Chondrocyte (in vitro differentiated cells): Measurements from ENCODE around the gene PC. TPM values are rescaled to one million over a fixed set of nuclear protein-coding genes. Genes with fewer than 3 reads are reported as not detected.

Experiments
- DNase-seq: peaks from one replicate; pipeline ENCODE4 v3.0.0; 2021; ENCODE audit warnings: mixed read lengths, low spot score
- H3K27ac Mint-ChIP-seq: one replicate; pipeline ENCODE4 v1.8.0; 2021; ENCODE audit warnings: mild to moderate bottlenecking, moderate library complexity, mixed read lengths; ENCODE audit not compliant: unreplicated experiment
- H3K27me3 Mint-ChIP-seq: 2 replicates; pipeline ENCODE4 v1.8.0; 2021; ENCODE audit warnings: low read depth, mixed read lengths
- H3K36me3 Mint-ChIP-seq: 2 replicates; pipeline ENCODE4 v1.8.0; 2021; ENCODE audit warnings: low read depth, mixed read lengths
- H3K4me1 Mint-ChIP-seq: 2 replicates; pipeline ENCODE4 v1.8.0; 2021; ENCODE audit warnings: low read depth, mild to moderate bottlenecking, mixed read lengths
- H3K4me3 Mint-ChIP-seq: one replicate; pipeline ENCODE4 v1.8.0; 2021; ENCODE audit warnings: mild to moderate bottlenecking, moderate library complexity, mixed read lengths; ENCODE audit not compliant: unreplicated experiment
- H3K9me3 Mint-ChIP-seq: 2 replicates; pipeline ENCODE4 v1.8.0; 2021; ENCODE audit warnings: low read depth, mixed read lengths
- total RNA-seq: library from RNA; stranded (reverse); gene quantifications from 3 replicates; pipeline ENCODE4 v1.2.1, GENCODE V29; 2021
- TF ChIP-seq, protein P1 (sequence below): fragments of 200-600 bp; sonication (generic); IDR thresholded peaks from 2 replicates; pipeline ENCODE4 v1.5.0; 2021; ENCODE audit warnings: antibody characterized with exemption, mild to moderate bottlenecking, moderate library complexity

PC gene
- total RNA-seq, 1 donor from 2014 or later, result 12.3 TPM

DNA sequence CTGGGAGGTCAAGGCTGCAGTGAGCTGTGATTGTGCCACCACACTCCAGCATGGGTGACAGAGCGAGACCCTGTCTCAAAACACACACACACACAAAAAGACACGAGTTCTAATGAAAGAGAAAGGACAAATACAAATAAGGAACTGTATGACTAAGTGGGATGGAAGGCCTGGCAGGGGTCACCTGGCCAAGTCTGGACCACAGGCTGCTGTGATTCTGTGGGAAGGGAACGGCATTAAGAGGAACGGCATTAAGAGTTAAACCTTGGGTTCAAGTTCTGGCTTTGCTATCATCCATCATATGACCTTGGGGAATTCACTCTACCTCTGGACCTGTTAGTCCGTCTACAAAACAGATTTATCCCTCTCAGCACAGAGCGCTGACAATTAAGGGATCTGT lies 53.6 kb downstream of the PC start:
- DNase-seq, result no peak
- H3K4me3 Mint-ChIP-seq, result no peak overlapping the region
- TF ChIP-seq, protein P1, sequence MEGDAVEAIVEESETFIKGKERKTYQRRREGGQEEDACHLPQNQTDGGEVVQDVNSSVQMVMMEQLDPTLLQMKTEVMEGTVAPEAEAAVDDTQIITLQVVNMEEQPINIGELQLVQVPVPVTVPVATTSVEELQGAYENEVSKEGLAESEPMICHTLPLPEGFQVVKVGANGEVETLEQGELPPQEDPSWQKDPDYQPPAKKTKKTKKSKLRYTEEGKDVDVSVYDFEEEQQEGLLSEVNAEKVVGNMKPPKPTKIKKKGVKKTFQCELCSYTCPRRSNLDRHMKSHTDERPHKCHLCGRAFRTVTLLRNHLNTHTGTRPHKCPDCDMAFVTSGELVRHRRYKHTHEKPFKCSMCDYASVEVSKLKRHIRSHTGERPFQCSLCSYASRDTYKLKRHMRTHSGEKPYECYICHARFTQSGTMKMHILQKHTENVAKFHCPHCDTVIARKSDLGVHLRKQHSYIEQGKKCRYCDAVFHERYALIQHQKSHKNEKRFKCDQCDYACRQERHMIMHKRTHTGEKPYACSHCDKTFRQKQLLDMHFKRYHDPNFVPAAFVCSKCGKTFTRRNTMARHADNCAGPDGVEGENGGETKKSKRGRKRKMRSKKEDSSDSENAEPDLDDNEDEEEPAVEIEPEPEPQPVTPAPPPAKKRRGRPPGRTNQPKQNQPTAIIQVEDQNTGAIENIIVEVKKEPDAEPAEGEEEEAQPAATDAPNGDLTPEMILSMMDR, result no peak
- H3K9me3 Mint-ChIP-seq, result no peaks in the 10 kb centered on the region
- no peaks in the 10 kb centered on the region for H3K27me3 Mint-ChIP-seq
- peaks cover 27% of the 10 kb centered on the region for H3K4me1 Mint-ChIP-seq
- no peak overlapping the region for H3K27ac Mint-ChIP-seq
- no peaks in the 10 kb centered on the region for H3K36me3 Mint-ChIP-seq

DNA sequence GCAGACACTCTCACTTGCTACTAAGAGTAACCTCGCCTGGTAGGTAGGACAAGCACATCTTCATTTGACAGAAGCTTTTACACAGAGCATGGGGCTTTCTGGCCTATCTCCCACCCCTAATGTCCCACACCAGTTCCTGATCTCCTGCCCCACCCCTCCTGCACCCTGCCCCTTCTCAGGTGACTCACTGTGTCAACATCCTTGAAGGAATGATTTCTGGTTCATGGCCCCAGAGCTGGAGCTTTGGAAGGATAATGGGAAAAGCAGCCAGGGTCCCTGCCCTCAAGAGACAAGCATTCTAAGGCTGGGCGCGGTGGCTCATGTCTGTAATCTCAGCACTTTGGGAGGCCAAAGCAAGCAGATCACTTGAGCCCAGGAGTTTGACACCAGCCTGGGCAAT lies 54.1 kb downstream of the PC start:
- TF ChIP-seq, protein P1, result no peak
- H3K4me1 Mint-ChIP-seq, result peaks cover 27% of the 10 kb centered on the region
- DNase-seq, result no peak
- H3K4me3 Mint-ChIP-seq, result no peak overlapping the region
- no peak overlapping the region for H3K27ac Mint-ChIP-seq
- no peaks in the 10 kb centered on the region for H3K36me3 Mint-ChIP-seq
- H3K9me3 Mint-ChIP-seq, result no peaks in the 10 kb centered on the region
- no peaks in the 10 kb centered on the region for H3K27me3 Mint-ChIP-seq

DNA sequence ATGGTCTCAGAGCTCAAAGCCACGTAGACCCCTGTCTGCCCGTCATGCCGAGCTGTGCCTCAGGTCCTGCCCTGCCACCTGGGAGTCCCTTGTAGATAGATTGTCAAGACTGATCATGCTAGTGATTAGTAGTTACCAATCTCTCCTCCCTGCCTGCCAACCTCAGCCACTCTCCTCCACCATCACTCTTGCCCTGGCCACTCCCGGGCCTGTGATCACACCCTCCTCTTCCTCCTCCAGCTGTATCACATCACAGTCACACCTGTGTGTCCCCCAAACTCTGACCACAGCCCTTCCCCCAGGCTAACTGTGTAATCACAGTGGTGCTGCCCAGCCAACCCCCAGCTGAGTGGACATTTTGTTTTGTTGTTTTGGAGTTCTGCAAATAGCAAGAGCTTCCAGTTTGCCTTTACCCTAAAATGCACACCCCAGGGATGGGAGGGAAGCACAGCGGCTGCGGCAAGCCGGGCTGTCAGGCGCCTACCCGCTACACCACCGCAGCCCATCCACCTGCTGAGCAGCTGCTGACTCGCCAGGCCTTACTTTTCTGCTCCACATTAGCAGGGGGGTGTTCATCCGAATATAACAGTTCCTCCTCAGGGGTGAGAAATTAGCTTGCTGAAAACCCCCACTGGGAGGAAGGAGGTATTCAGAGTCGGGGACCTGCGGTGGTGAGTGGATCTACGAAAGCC lies 55.6 kb downstream of the PC start:
- H3K4me1 Mint-ChIP-seq, result peaks cover 24% of the 10 kb centered on the region
- no peak overlapping the region for H3K27ac Mint-ChIP-seq
- H3K27me3 Mint-ChIP-seq, result no peaks in the 10 kb centered on the region
- no peaks in the 10 kb centered on the region for H3K36me3 Mint-ChIP-seq
- DNase-seq, result no peak
- no peak overlapping the region for H3K4me3 Mint-ChIP-seq
- H3K9me3 Mint-ChIP-seq, result no peaks in the 10 kb centered on the region
- TF ChIP-seq, protein P1, result no peak

DNA sequence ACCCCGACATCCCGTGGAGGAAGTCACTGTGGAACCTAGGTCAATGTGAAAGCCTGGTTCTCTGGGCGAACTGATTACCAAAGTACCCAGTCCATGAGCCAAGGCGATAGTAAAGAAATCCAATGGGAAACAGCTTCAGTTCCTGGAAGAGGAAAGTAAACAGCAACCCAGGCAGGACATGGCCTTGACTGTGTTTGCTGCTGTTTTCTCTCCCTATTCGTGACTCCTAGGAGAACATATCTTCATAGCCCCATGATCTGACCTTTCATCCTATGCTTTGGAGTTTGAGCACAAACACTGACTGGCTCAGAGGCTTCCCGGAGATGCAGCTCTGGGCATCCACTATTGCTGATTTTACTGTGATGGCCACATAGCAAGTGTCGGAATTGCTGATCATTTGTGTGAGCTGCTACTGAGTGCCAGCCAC lies 56.2 kb downstream of the PC start:
- H3K9me3 Mint-ChIP-seq, result no peaks in the 10 kb centered on the region
- no peaks in the 10 kb centered on the region for H3K36me3 Mint-ChIP-seq
- H3K27ac Mint-ChIP-seq, result no peak overlapping the region
- no peak overlapping the region for H3K4me3 Mint-ChIP-seq
- H3K4me1 Mint-ChIP-seq, result peaks cover 23% of the 10 kb centered on the region
- TF ChIP-seq, protein P1, result no peak
- H3K27me3 Mint-ChIP-seq, result no peaks in the 10 kb centered on the region
- no peak for DNase-seq

DNA sequence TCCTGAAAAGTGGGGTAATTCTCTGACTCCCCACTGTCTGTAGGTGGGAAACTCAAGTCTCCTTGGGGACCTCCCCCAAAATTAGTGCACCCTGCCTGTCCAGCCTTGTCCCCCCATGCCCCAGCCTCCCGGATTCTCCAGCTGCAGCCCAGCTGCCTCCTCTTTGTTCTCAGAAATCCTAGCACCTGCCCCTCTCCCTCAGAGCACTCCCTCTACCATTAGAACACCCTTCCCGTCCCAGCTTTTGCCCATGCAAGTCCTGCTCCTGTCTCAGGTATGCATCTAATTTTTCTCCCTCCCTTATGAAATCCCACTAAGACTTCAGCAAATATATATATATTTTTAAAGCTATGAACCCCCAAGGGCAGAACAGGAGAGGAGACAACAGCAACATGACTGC lies 64.0 kb downstream of the PC start:
- Mint-ChIP-seq H3K27ac (no peak overlapping the region), H3K4me1 (peaks cover 14% of the 10 kb centered on the region), H3K36me3 (peaks cover 3% of the 10 kb centered on the region), H3K4me3 (no peak overlapping the region), H3K9me3 (peaks cover 6% of the 10 kb centered on the region), H3K27me3 (no peaks in the 10 kb centered on the region)
- TF ChIP-seq, protein P1, result no peak
- DNase-seq, result no peak
